Tibial nerve (tissue), 4 donors: ENCODE data around the gene GGA1.

ENCODE experiments used
- EP300 ChIP-seq, 2 donors: sonication (generic); formaldehyde crosslinking; IDR thresholded peaks; one replicate each; pipeline ENCODE4 v1.6.1; 2017; ENCODE audit warnings: antibody characterized with exemption in 2 of 2, mild to moderate bottlenecking in 1 of 2
- POLR2A ChIP-seq, 2 donors: fragments of 450-650 bp; IDR thresholded peaks; one replicate each; pipeline ENCODE4 v1.6.1; 2017; ENCODE audit warnings: antibody characterized with exemption in 2 of 2, mild to moderate bottlenecking in 2 of 2, moderate library complexity in 2 of 2
- TF ChIP-seq, protein P1 (sequence below), 5 experiments: fragments of 200-600 bp in 3 of 5; fragments of 450-650 bp in 2 of 5; sonication (generic) in 3 of 5; IDR thresholded peaks; one replicate each; pipeline ENCODE4 v1.5.1; 2016 to 2019; ENCODE audit warnings: antibody characterized with exemption in 5 of 5, mild to moderate bottlenecking in 3 of 5, moderate library complexity in 2 of 5

DNA sequence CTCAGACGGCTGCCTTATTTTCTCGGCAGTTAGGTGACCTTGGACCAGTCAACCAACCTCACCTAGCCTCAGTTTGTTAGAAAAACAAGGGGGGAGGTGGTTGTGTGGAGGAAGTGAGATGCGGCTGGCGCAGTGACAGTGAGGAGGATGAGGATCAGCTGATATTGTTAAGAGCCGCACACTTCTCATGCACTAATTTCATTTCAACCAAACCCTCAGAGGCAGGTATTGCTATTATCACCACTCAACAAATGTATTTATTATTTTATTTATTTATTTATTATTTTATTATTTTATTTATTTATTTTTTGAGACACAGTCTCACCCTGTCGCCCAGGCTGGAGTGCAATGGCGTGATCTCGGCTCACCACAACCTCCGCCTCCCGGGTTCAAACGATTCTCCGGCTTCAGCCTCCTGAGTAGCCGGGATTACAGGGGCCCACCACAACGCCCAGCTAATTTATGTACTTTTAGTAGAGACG, 68.9 kb downstream of the GGA1 start:
- TF ChIP-seq POLR2A (IDR thresholded peaks at IDR 0.05) (no peak), EP300 (IDR thresholded peaks at IDR 0.05) (no peak)
- TF ChIP-seq, protein P1, sequence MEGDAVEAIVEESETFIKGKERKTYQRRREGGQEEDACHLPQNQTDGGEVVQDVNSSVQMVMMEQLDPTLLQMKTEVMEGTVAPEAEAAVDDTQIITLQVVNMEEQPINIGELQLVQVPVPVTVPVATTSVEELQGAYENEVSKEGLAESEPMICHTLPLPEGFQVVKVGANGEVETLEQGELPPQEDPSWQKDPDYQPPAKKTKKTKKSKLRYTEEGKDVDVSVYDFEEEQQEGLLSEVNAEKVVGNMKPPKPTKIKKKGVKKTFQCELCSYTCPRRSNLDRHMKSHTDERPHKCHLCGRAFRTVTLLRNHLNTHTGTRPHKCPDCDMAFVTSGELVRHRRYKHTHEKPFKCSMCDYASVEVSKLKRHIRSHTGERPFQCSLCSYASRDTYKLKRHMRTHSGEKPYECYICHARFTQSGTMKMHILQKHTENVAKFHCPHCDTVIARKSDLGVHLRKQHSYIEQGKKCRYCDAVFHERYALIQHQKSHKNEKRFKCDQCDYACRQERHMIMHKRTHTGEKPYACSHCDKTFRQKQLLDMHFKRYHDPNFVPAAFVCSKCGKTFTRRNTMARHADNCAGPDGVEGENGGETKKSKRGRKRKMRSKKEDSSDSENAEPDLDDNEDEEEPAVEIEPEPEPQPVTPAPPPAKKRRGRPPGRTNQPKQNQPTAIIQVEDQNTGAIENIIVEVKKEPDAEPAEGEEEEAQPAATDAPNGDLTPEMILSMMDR (IDR thresholded peaks at IDR 0.05): no peak
